HG03280 (cell line): ENCODE results near the gene CAVIN2.
"Not testable (repeated sequence)": the region's sequence is repeated elsewhere in the genome, so short reads cannot be mapped to it uniquely, and the experiment has no call there.

Experiments
- ATAC-seq: cut with Tn5 transposase; IDR thresholded peaks from one replicate; pipeline ENCODE4 v1.9.1; 2021; ENCODE audit warnings: mild to moderate bottlenecking, moderate library complexity; ENCODE audit not compliant: unreplicated experiment

The CAVIN2 gene

DNA sequence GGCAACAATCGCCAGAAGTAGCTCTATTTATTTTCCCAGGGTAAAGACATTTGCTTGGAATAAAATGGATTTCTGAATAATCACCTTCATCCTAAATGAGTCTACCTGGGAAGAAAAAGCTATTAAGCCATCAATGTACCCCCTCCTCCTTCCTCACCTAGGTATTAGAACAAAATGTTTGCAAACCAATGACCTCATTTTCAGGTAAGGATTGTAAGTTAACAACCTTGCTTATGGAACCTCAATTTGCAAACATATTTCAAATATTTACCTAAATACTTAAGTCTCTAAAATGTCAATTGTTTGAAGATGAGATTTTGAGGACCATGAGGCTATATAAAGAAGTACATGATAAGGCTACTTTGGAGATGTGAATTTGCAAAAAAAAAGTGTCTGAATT lies 43.9 kb downstream of the CAVIN2 start:
- no peak for ATAC-seq

GRCh38 chr2:191802180-191802579 lies 44.7 kb downstream of the CAVIN2 start:
- no peak for ATAC-seq

GRCh38 chr2:191800874-191801273 lies 46.0 kb downstream of the CAVIN2 start:
- no peak for ATAC-seq

GRCh38 chr2:191799526-191799925 lies 47.4 kb downstream of the CAVIN2 start:
- ATAC-seq = no peak

GRCh38 chr2:191797942-191798876 lies 48.7 kb downstream of the CAVIN2 start:
- no peak for ATAC-seq

DNA sequence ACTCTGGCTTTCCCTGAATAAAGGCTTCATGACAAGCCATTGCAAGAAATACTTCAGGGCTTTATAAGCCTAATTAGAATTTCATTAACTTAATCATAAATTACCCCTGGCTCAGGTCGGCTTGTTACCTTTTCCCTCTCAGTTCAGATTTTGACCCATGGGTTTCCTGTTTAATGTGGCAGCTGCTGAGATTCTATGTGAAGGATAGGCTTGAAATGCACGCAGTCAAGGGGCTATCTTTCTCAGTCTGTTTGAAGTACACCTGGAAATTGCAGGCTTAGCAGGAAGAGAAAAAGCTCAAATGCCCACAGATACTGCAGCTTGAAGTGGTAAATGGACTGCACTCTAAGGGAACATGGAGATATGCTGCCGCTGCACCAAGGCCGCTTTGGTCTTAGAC lies 49.4 kb downstream of the CAVIN2 start:
- no peak for ATAC-seq

DNA sequence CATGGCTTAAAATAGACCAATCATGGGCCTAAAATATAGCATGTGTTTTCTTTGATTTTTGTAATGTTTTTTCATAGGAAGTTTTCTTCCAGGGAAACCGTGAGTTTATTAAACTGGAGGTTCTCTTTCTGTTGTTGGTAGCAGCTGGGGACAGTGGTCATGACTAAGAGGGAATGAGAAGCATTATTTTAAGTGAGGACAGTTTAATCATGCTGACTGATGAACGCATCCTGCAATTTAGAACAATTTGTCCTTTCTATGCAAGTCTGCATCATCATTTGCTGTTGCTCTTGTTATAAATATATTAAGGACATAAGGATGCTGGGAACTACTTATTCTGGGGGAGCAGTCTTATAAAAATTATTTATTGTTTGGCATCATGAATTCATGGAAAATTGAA lies 51.2 kb downstream of the CAVIN2 start:
- ATAC-seq = no peak

DNA sequence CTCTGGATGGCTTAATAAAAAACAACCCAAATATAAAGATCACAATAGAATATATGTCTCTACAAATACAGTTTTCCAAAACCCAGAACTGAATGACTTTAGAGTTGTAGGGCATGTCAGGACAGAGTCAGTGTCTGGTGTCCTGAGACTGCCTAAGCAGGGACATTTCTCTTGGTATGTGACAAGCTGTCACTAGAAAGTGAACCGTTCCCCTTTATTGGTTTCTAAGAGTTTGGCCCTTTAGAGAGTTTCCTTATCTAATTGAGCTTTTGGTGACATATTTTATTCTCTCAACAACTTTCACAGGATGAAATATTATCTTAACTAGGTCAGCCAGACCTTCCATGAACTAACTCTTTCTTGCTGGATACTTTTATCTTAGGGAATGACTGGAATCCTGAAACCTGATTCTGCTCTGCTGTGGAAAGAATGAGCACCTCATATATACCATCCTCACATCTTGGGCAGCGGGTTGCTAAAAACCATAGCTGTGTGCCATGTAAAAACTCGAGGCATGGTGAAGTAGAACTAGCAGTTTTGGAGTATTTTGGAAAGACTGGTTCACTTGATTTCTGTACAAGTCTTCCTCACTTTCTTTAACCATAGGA lies 54.8 kb downstream of the CAVIN2 start:
- ATAC-seq = no peak

DNA sequence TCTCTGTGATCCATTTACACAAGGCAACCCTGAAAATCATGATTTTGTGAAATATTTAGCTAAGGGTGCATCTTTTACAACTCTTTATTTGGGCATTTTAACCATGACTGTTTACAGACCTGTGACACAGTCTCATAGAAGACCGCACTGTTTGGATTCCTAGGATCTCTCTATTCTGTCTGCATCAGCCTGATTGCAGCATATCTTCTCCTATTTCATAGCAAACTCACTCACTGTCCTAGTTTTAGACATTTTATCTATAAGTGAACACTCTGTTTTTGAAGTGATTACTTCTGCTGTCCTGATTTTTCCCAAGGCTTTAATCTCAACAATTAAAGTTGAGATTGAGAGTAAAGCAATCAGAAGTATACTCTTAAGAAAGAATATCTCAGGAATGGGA lies 56.2 kb downstream of the CAVIN2 start:
- no peak for ATAC-seq

DNA sequence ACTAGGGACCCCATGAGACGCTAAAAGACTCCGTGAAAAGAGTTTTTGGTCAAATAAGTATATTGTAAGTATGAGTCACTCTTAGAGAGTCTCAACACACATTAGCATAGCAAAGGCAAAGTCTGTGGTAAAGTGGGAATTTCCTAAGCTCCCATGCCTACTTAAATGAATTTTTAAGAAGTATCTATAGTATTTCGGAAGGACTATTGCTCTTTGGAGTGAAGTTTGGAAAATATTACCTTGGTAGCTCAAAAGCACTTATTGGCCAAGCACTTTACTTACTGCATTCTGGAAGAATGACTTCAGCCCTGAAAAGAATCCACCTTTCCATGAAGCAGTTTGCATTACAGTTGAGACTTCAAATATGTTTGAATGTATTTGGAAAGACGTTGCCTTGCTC lies 57.1 kb downstream of the CAVIN2 start:
- no peak for ATAC-seq

- ATAC-seq = no peak
Observed at GRCh38 chr2:191786694-191787093, 60.2 kb downstream of the CAVIN2 start.

DNA sequence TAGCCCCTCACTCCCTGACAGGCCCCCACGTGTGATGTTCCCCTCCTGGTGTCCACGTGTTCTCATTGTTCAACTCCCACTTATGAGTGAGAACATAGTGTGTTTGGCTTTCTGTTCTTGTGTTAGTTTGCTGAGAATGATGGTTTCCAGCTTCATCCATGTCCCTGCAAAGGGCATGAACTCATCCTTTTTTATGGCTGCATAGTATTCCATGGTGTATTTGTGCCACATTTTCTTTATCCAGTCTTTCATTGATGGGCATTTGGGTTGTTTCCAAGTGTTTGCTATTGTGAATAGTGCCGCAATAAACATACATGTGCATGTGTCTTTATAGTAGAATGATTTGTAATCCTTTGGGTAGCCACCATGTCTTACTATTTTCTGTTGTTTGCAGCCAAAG lies 61.2 kb downstream of the CAVIN2 start:
- ATAC-seq = not testable (repeated sequence)
